PC-9 (cell line): ENCODE data around the gene NUDCD2.

Source experiments
- EZH2 ChIP-seq: fragments of 200-600 bp; sonication (generic); IDR thresholded peaks from 2 replicates; pipeline ENCODE4 v1.8.0; 2017; ENCODE audit warnings: antibody characterized with exemption, low read depth
- TF ChIP-seq, protein P1 (sequence below): fragments of 200-600 bp; sonication (generic); conservative IDR thresholded peaks from 2 replicates; pipeline ENCODE4 v1.6.1; 2017; ENCODE audit warnings: mixed run types, antibody characterized with exemption, mild to moderate bottlenecking, moderate library complexity

DNA sequence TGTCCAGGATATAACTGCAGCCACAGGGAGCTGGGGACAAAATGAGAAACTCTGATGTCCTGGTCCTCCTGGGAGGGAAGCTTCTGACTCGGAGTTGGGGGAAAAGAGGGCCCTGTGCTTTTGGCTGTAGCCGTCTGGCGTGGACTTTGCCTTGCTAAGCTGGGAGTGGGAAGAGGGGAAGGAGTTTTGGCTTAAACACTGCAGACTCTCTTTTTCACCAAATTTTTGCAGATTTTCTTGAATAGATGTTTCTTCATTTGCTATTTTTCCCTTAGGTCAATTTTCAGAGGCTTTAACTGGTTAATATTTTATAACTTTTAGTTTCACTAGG, 29.8 kb upstream of the NUDCD2 start:
- TF ChIP-seq, protein P1, sequence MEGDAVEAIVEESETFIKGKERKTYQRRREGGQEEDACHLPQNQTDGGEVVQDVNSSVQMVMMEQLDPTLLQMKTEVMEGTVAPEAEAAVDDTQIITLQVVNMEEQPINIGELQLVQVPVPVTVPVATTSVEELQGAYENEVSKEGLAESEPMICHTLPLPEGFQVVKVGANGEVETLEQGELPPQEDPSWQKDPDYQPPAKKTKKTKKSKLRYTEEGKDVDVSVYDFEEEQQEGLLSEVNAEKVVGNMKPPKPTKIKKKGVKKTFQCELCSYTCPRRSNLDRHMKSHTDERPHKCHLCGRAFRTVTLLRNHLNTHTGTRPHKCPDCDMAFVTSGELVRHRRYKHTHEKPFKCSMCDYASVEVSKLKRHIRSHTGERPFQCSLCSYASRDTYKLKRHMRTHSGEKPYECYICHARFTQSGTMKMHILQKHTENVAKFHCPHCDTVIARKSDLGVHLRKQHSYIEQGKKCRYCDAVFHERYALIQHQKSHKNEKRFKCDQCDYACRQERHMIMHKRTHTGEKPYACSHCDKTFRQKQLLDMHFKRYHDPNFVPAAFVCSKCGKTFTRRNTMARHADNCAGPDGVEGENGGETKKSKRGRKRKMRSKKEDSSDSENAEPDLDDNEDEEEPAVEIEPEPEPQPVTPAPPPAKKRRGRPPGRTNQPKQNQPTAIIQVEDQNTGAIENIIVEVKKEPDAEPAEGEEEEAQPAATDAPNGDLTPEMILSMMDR, result no peak
- TF ChIP-seq EZH2, result no peak
